Measurements from ENCODE around the gene SLC16A4. TPM values are rescaled to one million over a fixed set of nuclear protein-coding genes. Genes with fewer than 3 reads are reported as not detected.
A peak's percentile ranks its signal among the peaks of the same experiment; 100 is the strongest.
"Not testable (repeated sequence)": the region's sequence is repeated elsewhere in the genome, so short reads cannot be mapped to it uniquely, and the experiment has no call there.

SLC16A4 gene
- total RNA-seq, 1 donor from 2014 or later, result 0.73 TPM

DNA sequence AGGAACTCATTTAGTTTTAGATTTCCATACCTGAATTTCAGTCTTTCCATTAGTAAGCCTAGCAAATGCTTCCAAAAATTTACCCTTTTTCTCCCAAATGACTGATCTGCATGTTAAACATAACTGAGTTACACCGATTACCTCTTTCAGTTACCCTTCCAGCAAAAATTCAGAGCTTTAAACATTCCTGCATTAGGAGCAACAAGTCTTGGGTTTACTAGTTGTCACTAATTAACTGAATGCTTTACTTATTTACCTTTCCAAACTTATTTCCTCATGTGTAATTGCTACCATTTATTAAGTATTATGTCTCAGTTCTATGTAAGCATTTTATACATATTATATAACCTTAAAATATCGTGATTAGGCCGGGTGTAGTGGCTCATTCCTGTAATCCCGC is 13.6 kb upstream of the SLC16A4 start:
- H3K27me3 Mint-ChIP-seq (ENCODE audit: low read depth), result no peaks in the 10 kb centered on the region
- peaks cover 43% of the 10 kb centered on the region for H3K36me3 Mint-ChIP-seq (ENCODE audit: low read depth)
- no peak overlapping the region for H3K4me3 Mint-ChIP-seq (ENCODE audit: low read depth)
- intact Hi-C loops (cut with micrococcal nuclease), result no loop called here
- peaks cover 16% of the 10 kb centered on the region for H3K4me1 Mint-ChIP-seq (ENCODE audit: low read depth)
- DNase-seq (ENCODE audit: low spot score), result no peak
- H3K9me3 Mint-ChIP-seq, result no peaks in the 10 kb centered on the region
- no peak overlapping the region for H3K27ac Mint-ChIP-seq

DNA sequence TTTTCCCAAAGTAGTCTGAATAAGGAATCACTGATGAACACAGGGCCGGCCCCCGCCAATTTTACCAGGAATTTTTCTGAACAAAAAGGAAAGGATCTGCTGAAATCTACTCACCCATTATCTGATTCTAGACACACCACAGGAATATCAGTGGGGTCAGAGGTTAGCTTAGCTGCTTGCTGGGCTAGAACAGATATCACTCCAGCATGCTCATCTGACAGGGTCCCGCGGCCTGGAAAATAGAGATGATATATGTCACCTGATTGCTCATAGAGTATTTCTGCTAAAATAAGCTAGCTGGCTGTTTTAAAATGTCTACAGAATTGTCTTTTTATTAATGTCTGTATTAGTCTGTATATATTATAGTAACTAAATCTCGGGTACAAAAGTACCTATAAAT is 13.0 kb upstream of the SLC16A4 start:
- H3K36me3 Mint-ChIP-seq (ENCODE audit: low read depth), result peaks cover 43% of the 10 kb centered on the region
- no peak overlapping the region for H3K4me3 Mint-ChIP-seq (ENCODE audit: low read depth)
- no peak overlapping the region for H3K27ac Mint-ChIP-seq
- no peak for DNase-seq (ENCODE audit: low spot score)
- no peaks in the 10 kb centered on the region for H3K27me3 Mint-ChIP-seq (ENCODE audit: low read depth)
- H3K4me1 Mint-ChIP-seq (ENCODE audit: low read depth), result peaks cover 15% of the 10 kb centered on the region
- intact Hi-C loops (cut with micrococcal nuclease), result no loop called here
- H3K9me3 Mint-ChIP-seq, result no peaks in the 10 kb centered on the region

DNA sequence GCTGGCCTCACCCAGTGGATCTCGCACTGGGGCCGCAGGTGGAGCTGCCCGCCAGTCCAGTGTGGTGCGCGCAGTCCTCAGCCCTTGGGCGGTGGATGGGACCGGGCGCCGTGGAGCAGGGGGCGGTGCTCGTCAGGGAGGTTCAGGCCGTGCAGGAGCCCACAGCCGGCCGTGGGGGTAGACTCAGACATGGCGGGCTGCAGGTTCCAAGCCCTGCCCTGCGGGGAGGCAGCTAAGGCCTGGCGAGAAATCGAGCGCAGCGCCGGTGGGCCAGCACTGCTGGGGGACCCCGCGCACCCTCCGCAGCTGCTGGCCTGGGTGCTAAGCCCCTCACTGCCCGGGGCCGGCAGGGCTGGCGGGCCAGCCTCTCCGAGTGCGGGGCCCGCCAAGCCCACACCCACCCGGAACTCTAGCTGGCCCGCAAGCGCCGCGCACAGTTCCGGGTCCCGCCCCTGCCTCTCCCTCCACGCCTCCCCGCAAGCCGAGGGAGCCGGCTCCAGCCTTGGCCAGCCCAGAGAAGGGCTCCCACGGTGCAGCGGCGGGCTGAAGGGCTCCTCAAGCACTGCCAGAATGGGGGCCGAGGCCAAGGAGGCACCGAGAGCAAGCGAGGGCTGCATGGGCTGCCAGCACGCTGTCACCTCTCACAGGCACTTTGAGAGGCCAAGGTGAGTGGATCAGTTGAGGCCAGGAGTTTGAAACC is 5.6 kb upstream of the SLC16A4 start:
- H3K9me3 Mint-ChIP-seq; H3K27me3 Mint-ChIP-seq (ENCODE audit: low read depth); H3K4me1 Mint-ChIP-seq (ENCODE audit: low read depth); DNase-seq (ENCODE audit: low spot score); H3K4me3 Mint-ChIP-seq (ENCODE audit: low read depth); H3K27ac Mint-ChIP-seq; intact Hi-C loops (cut with micrococcal nuclease): not testable (repeated sequence)
- H3K36me3 Mint-ChIP-seq (ENCODE audit: low read depth), result peaks cover 40% of the 10 kb centered on the region

DNA sequence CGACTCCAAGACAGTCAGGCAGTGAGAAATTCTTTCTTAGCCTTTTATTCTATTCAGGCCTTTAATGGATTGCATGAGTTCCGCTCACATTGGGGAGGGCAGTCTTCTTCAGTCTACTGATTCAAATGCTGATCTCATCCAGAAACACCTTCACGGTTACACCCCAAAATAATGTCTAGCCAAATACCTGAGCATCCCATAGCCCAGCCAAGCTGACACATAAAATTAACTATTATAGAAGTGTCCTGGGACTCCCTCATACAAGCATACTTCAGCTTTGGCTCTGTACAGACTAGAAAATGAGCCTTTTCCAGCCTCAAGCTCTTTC is 3.6 kb upstream of the SLC16A4 start:
- H3K4me1 Mint-ChIP-seq (ENCODE audit: low read depth), result no peaks in the 10 kb centered on the region
- intact Hi-C loops (cut with micrococcal nuclease), result no loop called here
- H3K9me3 Mint-ChIP-seq, result no peaks in the 10 kb centered on the region
- no peak for DNase-seq (ENCODE audit: low spot score)
- H3K36me3 Mint-ChIP-seq (ENCODE audit: low read depth), result peaks cover 29% of the 10 kb centered on the region
- H3K4me3 Mint-ChIP-seq (ENCODE audit: low read depth), result no peak overlapping the region
- H3K27ac Mint-ChIP-seq, result no peak overlapping the region
- H3K27me3 Mint-ChIP-seq (ENCODE audit: low read depth), result no peaks in the 10 kb centered on the region

DNA sequence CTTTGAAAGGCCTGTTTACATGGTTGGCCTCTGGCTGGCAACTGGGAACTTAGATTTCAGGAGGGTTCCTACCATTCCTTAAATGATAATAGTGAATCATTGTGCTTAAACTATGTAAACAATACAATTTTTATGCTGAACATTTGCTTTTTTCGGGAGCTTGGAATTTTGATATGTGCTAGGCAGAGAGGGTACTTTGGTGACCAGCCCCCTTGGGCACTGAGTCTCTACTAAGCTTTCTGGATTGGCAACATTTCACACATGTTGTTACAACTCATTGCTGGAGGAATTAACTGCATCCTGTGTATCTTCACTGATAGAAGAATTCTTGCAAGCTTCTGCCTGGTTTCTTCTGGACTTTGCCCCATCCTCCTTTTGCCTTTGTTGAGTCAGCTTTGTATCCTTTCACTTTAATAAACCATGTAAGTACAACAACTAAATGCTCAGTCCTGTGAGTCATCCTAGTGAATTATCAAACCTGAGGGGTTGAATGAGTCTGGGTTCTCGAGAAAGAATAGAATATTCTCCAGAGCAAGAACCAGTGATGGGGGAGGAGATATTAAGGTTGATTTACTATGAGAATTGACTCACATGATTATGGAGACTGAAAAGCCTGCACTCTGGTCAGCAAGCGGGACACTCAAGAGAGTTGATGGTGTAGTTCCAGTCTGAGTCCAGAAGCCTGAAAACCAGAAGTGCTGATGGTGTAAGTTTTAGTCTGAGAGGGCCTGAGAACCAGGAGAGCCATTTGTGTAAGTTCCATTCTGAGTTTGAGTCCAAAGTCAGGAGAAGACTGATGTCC is 3.1 kb upstream of the SLC16A4 start:
- H3K4me1 Mint-ChIP-seq (ENCODE audit: low read depth), result no peaks in the 10 kb centered on the region
- H3K27me3 Mint-ChIP-seq (ENCODE audit: low read depth), result no peaks in the 10 kb centered on the region
- intact Hi-C loops (cut with micrococcal nuclease), result no loop called here
- no peaks in the 10 kb centered on the region for H3K9me3 Mint-ChIP-seq
- no peak for DNase-seq (ENCODE audit: low spot score)
- no peak overlapping the region for H3K4me3 Mint-ChIP-seq (ENCODE audit: low read depth)
- no peak overlapping the region for H3K27ac Mint-ChIP-seq
- peaks cover 29% of the 10 kb centered on the region for H3K36me3 Mint-ChIP-seq (ENCODE audit: low read depth)

DNA sequence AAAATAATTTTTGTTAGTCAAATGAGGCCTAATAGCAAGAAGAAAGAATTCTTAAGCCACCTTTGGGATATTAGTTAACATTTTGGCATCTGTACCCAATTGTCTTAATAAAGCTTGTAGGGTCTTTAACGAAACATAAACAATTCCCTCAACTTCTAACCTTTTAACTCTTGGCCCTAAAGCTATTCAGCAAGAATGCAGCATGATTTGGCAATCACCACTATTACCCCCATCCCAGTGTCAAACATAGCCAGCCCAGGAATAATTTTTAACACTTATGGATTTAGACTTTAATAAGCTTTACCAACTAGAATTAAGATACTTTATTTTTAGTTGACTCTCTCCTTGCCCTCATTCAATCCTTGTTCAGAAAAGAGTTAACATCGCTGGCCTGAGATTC is 2.5 kb upstream of the SLC16A4 start:
- Mint-ChIP-seq H3K36me3 (ENCODE audit: low read depth) (peaks cover 27% of the 10 kb centered on the region), H3K27ac (no peak overlapping the region), H3K9me3 (no peaks in the 10 kb centered on the region), H3K27me3 (ENCODE audit: low read depth) (no peaks in the 10 kb centered on the region), H3K4me1 (ENCODE audit: low read depth) (no peaks in the 10 kb centered on the region), H3K4me3 (ENCODE audit: low read depth) (no peak overlapping the region)
- DNase-seq (ENCODE audit: low spot score), result no peak
- intact Hi-C loops (cut with micrococcal nuclease), result no loop called here

DNA sequence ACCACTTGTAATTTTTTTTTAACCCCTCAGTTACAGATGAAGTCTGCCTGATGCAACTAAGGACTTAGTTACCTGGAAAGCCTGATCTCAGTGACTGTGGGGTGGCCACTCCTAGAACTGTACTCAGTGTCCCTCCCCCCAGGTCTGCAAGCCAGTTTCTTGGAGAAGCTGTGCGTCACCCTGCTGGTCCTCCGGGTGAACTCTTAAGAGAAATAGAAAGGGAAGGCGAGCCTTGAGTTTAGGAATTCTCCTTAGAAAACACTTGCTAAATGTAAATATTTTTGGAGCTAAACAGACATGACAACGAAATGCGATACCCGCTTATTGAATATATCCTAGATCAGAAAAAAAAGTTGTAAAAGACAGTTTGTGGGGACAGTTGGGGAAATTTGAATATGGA is 730 bp downstream of the SLC16A4 start:
- no peak overlapping the region for H3K27ac Mint-ChIP-seq
- H3K36me3 Mint-ChIP-seq (ENCODE audit: low read depth), result peaks cover 19% of the 10 kb centered on the region
- no peaks in the 10 kb centered on the region for H3K27me3 Mint-ChIP-seq (ENCODE audit: low read depth)
- intact Hi-C loops (cut with micrococcal nuclease), result no loop called here
- no peak for DNase-seq (ENCODE audit: low spot score)
- H3K9me3 Mint-ChIP-seq, result no peaks in the 10 kb centered on the region
- H3K4me1 Mint-ChIP-seq (ENCODE audit: low read depth), result peaks cover 6% of the 10 kb centered on the region
- no peak overlapping the region for H3K4me3 Mint-ChIP-seq (ENCODE audit: low read depth)

DNA sequence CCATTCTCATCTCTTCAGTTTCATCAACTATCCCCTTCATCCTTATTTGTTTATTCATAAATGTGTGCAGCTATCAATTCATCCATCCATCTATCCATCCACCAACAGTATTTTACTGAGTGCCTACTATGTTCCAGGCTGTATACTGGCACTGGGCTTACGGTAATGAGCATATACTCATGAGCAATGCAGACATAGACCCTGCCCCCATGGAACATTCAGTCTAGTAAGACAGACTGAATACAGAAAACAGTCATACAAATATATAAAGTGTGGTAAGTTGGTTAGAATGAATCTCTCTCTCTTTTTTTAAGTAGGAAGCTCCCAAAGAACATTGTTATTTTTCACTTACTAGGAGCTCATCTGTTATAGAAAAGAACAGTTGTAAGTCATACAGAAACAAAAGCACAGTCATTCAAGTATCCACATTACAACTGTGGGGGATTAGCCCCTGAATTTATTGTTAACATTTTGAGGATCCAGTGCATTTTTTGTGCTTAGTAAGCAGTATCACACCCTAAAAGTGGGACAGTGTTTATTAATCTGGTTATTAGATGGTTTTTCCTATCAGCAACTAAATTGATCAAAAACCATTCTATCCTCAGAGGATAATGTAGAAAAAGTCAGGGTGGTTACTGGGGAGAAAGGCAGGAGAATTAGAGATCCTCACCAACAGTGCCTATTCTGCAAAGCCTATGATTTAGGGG is 3.6 kb downstream of the SLC16A4 start:
- Mint-ChIP-seq H3K27me3 (ENCODE audit: low read depth) (no peaks in the 10 kb centered on the region), H3K9me3 (no peaks in the 10 kb centered on the region), H3K27ac (peak overlapping the region; percentile 0), H3K36me3 (ENCODE audit: low read depth) (peaks cover 19% of the 10 kb centered on the region), H3K4me3 (ENCODE audit: low read depth) (no peak overlapping the region), H3K4me1 (ENCODE audit: low read depth) (peaks cover 18% of the 10 kb centered on the region)
- intact Hi-C loops (cut with micrococcal nuclease), result no loop called here
- no peak for DNase-seq (ENCODE audit: low spot score)

DNA sequence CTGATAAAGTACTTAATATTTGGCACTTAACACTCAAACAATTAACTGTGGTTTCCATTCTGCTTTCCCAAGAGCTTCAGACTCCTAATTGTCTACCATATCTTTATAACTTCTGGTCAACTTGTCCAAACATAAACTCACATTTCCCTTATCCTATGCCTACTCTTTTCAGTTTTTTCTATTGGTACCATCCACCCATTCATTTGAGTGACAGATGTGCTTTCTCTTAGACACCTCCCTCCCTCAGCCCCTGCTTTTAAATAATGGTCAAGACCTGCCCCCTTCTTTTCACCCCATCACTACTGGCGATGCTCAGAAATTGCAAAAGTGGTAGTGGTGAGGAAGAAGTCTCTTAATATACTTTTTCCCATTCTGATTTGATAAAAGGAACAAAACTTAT is 5.5 kb downstream of the SLC16A4 start:
- Mint-ChIP-seq H3K4me3 (ENCODE audit: low read depth) (no peak overlapping the region), H3K9me3 (no peaks in the 10 kb centered on the region), H3K27me3 (ENCODE audit: low read depth) (no peaks in the 10 kb centered on the region), H3K27ac (no peak overlapping the region), H3K4me1 (ENCODE audit: low read depth) (peaks cover 18% of the 10 kb centered on the region), H3K36me3 (ENCODE audit: low read depth) (peaks cover 28% of the 10 kb centered on the region)
- intact Hi-C loops (cut with micrococcal nuclease), result no loop called here
- no peak for DNase-seq (ENCODE audit: low spot score)

DNA sequence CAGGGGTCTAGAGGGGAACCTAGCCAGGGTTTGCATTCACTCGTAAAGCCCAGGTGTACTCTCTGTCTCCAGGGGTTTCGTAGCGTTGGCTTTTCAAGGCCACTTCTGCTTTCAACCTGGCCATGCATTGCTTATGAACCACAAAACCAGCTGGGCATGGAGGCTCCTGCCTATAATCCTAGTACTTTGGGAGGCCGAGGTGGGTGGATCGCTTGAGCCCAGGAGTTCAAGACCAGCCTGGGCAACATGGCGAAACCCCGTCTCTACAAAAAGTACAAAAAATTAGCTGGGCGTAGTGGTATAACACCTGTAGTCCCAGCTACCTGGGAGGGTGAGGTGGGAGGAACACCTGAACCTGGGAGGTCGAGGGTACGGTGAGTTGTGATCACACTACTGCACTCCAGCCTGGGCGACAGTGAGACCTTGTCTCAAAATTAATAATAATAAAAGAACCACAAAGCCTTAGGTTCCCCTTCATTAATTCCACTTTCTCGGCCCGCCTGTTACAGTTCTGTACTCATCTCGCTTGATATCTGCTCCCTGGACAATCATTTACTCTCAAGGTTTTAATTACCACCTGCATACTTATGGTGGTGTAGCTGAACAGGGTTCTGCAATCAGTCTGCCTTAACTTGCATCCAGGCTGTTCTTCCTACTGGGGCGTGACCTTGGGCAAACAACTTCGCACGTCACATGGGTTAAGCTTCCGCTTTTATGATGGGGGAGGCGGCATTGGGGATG is 6.1 kb downstream of the SLC16A4 start:
- Mint-ChIP-seq H3K9me3 (no peaks in the 10 kb centered on the region), H3K27me3 (ENCODE audit: low read depth) (no peaks in the 10 kb centered on the region), H3K4me3 (ENCODE audit: low read depth) (no peak overlapping the region), H3K27ac (no peak overlapping the region), H3K4me1 (ENCODE audit: low read depth) (peaks cover 18% of the 10 kb centered on the region), H3K36me3 (ENCODE audit: low read depth) (peaks cover 33% of the 10 kb centered on the region)
- intact Hi-C loops (cut with micrococcal nuclease), result no loop called here
- DNase-seq (ENCODE audit: low spot score), result no peak

DNA sequence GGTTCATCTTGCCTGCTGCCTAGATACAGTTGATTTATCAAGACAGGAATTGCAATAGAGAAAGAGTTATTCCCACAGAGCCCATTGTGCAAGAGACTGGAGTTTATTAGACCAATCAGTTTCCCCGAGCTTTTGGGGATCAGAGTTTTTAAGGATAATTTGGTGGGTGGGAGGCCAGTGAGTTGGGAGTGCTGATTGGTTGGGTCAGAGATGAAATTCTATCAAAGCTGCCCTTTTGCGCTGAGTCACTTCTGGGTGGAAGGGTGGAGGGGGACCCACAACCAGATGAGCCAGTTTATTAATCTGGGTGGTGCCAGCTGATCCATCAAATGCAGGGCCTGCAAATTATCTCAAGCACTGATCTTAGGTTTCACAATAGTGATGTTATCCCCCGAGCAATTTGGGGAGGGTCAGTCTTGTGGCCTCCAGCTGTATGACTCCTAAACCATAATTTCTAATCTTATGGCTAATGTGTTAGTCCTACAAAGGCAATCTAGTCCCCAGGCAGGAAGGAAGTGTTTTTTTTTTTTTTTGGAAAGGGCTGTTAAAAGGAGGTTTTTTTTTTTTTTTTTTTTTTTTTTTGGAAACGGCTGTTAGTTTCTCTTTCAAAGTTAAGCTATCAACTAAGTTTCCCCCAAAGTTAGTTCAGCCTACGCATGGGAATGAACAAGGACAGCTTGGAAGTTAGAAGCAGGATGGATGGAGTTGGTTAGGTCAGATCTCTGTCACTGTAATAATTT is 7.4 kb downstream of the SLC16A4 start:
- DNase-seq (ENCODE audit: low spot score), result no peak
- H3K4me1 Mint-ChIP-seq (ENCODE audit: low read depth), result peaks cover 18% of the 10 kb centered on the region
- peak overlapping the region; percentile 51 for H3K27ac Mint-ChIP-seq
- no peak overlapping the region for H3K4me3 Mint-ChIP-seq (ENCODE audit: low read depth)
- H3K27me3 Mint-ChIP-seq (ENCODE audit: low read depth), result no peaks in the 10 kb centered on the region
- intact Hi-C loops (cut with micrococcal nuclease), result no loop called here
- no peaks in the 10 kb centered on the region for H3K9me3 Mint-ChIP-seq
- peaks cover 43% of the 10 kb centered on the region for H3K36me3 Mint-ChIP-seq (ENCODE audit: low read depth)

DNA sequence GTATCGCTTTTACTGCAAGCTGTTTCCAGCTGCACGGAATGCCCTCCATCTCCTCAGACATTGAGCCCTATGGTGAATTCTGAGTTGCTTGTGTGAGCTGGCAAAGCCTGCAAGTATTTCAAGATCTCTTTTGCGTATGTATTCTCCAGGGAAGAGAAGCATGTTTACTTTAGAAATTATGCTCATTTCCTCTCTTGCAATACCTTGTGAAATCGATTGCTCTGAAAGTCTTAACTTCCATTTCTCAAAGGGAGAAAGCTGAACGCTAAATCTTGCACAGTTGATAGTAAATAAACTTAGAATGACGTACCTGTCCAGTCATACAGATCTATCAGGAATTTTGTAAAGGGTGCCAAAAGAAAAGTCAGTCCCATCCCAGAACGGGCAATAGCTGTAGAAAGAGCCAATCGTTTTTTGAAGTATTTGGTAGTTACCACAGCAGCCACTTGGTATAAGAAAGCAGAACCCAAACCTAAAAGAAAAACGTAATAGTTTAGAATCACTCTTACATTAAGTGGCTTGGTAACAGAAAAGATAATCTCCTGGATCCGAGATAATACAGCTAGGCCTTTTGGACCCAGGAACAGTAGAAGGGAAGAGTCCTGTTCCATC is 10.0 kb downstream of the SLC16A4 start:
- Mint-ChIP-seq H3K27me3 (ENCODE audit: low read depth) (no peaks in the 10 kb centered on the region), H3K9me3 (no peaks in the 10 kb centered on the region), H3K36me3 (ENCODE audit: low read depth) (peaks cover 55% of the 10 kb centered on the region), H3K4me3 (ENCODE audit: low read depth) (no peak overlapping the region), H3K27ac (no peak overlapping the region), H3K4me1 (ENCODE audit: low read depth) (peaks cover 12% of the 10 kb centered on the region)
- intact Hi-C loops (cut with micrococcal nuclease), result no loop called here
- DNase-seq (ENCODE audit: low spot score), result no peak
